A673 (cell line): ENCODE measurements around the gene PCSK6.

Experiments
- CTCF ChIP-seq: fragments of 300-800, 200-600 bp; sonication (generic); conservative IDR thresholded peaks from 2 replicates; pipeline ENCODE4 v1.5.1; 2017; ENCODE audit warnings: low read depth, mild to moderate bottlenecking, antibody characterized with exemption, low read length, moderate library complexity, mixed read lengths
- EZH2 ChIP-seq: fragments of 200-600 bp; sonication (generic); IDR thresholded peaks from 2 replicates; pipeline ENCODE4 v1.6.1; 2017; ENCODE audit warnings: borderline replicate concordance, low read depth, mild to moderate bottlenecking, mixed read lengths, antibody characterized with exemption, low read length; ENCODE audit not compliant: poor library complexity, severe bottlenecking

- no peak for TF ChIP-seq CTCF
- no peak for TF ChIP-seq EZH2
Measured at GRCh38 chr15:101429191-101429590, 60.3 kb downstream of the PCSK6 start.
